B cell (primary cell): ENCODE data around the gene LPGAT1. TPM values are rescaled to one million over a fixed set of nuclear protein-coding genes. Genes with fewer than 3 reads are reported as not detected.

Source experiments
- ATAC-seq: fragments of 200-7000 bp; cut with Tn5 transposase; one replicate; pipeline ENCODE4 v1.10.0; 2021; ENCODE audit warnings: low read depth, mild to moderate bottlenecking, moderate number of reproducible peaks, moderate library complexity
- CTCF ChIA-PET: fragments of 350-600 bp; sonication (Branson Sonifier 250); formaldehyde crosslinking; loops from one replicate; lab custom pipeline; 2021; ENCODE audit warnings: antibody characterized with exemption, inconsistent platforms; lab: Charles Lee
- POLR2A ChIA-PET: fragments of 350-600 bp; sonication (Branson Sonifier 250); formaldehyde crosslinking; loops from one replicate; lab custom pipeline; 2021; ENCODE audit warnings: antibody characterized with exemption; lab: Charles Lee
- DNase-seq: peaks from one replicate; pipeline ENCODE4 v3.0.0; 2013
- H2AFZ ChIP-seq: 2 replicates; pipeline ENCODE4 v1.6.1; 2012; ENCODE audit warnings: mild to moderate bottlenecking, low read depth, low read length; ENCODE audit not compliant: insufficient read depth, poor library complexity, severe bottlenecking
- H3K27ac ChIP-seq, 2 donors: 1 replicate in 1 of 2; 2 replicates in 1 of 2; pipeline ENCODE4 v1.5.1; 2012 to 2013; ENCODE audit warnings: low read length in 2 of 2, mild to moderate bottlenecking in 2 of 2, moderate library complexity in 1 of 2
- H3K27me3 ChIP-seq, 4 experiments: fragments of 200-600 bp in 1 of 4; sonication (generic) in 1 of 4; replicated peaks in 1 of 4; 1 replicate in 2 of 4; 2 replicates in 2 of 4; pipeline versions ENCODE4 v1.6.1 to v1.7.0; 2013 to 2016; ENCODE audit warnings: low read length in 3 of 4, mild to moderate bottlenecking in 2 of 4, mixed read lengths in 1 of 4, moderate library complexity in 1 of 4; ENCODE audit not compliant: insufficient read depth in 4 of 4, control insufficient read depth in 3 of 4; ENCODE audit errors: control extremely low read depth in 1 of 4
- H3K36me3 ChIP-seq, 2 experiments: replicated peaks in 1 of 2; 1 replicate in 1 of 2; 2 replicates in 1 of 2; pipeline versions ENCODE4 v1.6.1 to v1.7.1; 2013; ENCODE audit warnings: low read length in 1 of 2; ENCODE audit not compliant: insufficient read depth in 2 of 2, control insufficient read depth in 1 of 2; ENCODE audit errors: control extremely low read depth in 1 of 2, extremely low read depth in 1 of 2
- H3K4me1 ChIP-seq, 2 donors: fragments of 200-600 bp in 1 of 2; sonication (generic) in 1 of 2; 1 replicate in 1 of 2; 2 replicates in 1 of 2; pipeline versions ENCODE4 v1.5.1 to v1.6.1; 2013 to 2017; ENCODE audit warnings: low read length in 2 of 2; ENCODE audit not compliant: control insufficient read depth in 2 of 2, insufficient read depth in 2 of 2
- H3K4me2 ChIP-seq: replicated peaks from 2 replicates; pipeline ENCODE3; 2012; ENCODE audit warnings: mild to moderate bottlenecking, low read depth, low read length; ENCODE audit not compliant: poor library complexity, severe bottlenecking
- H3K4me3 ChIP-seq, 5 experiments: fragments of 200-600 bp in 1 of 5; sonication (generic) in 1 of 5; 1 replicate in 3 of 5; 2 replicates in 2 of 5; pipeline versions ENCODE4 v1.5.1 to v1.7.0; 2011 to 2016; ENCODE audit warnings: low read length in 4 of 5, mild to moderate bottlenecking in 4 of 5, low read depth in 2 of 5, control low read depth in 1 of 5, moderate library complexity in 1 of 5; ENCODE audit not compliant: insufficient read depth in 1 of 5; ENCODE audit errors: control extremely low read depth in 1 of 5, extremely low read depth in 1 of 5
- H3K79me2 ChIP-seq: fragments of 200-600 bp; sonication (generic); one replicate; pipeline ENCODE4 v1.6.0; 2016; ENCODE audit warnings: low read length; ENCODE audit not compliant: control insufficient read depth, insufficient read depth
- H3K9ac ChIP-seq: fragments of 200-600 bp; sonication (generic); 2 replicates; pipeline ENCODE4 v1.6.1; 2017; ENCODE audit warnings: mild to moderate bottlenecking, low read length, moderate library complexity
- H3K9me3 ChIP-seq, 3 donors: one replicate each; pipeline versions ENCODE4 v1.6.1 to v1.7.1; 2013; ENCODE audit warnings: low read length in 2 of 3; ENCODE audit not compliant: control insufficient read depth in 2 of 3, insufficient read depth in 1 of 3; ENCODE audit errors: control extremely low read depth in 1 of 3
- H4K20me1 ChIP-seq: 2 replicates; pipeline ENCODE4 v1.6.0; 2012; ENCODE audit warnings: mild to moderate bottlenecking, low read length; ENCODE audit not compliant: insufficient read depth, control insufficient read depth, poor library complexity, severe bottlenecking
- H3K27ac Mint-ChIP-seq: one replicate; pipeline ENCODE4 v1.8.0; 2021; ENCODE audit warnings: mixed read lengths
- H3K27me3 Mint-ChIP-seq: one replicate; pipeline ENCODE4 v1.8.0; 2021; ENCODE audit warnings: mixed read lengths
- H3K4me1 Mint-ChIP-seq: one replicate; pipeline ENCODE4 v1.8.0; 2021; ENCODE audit warnings: mixed read lengths
- H3K4me3 Mint-ChIP-seq: one replicate; pipeline ENCODE4 v1.8.0; 2021; ENCODE audit warnings: mixed read lengths
- H3K9me3 Mint-ChIP-seq: one replicate; pipeline ENCODE4 v1.8.0; 2022; ENCODE audit warnings: mixed read lengths; ENCODE audit not compliant: insufficient read depth
- CTCF ChIP-seq: fragments of 200-600 bp; IDR thresholded peaks from one replicate; pipeline ENCODE4 v1.8.0; 2022; ENCODE audit warnings: antibody characterized with exemption, mild to moderate bottlenecking
- EZH2 ChIP-seq: IDR thresholded peaks from 2 replicates; pipeline ENCODE4 v1.6.1; 2012; ENCODE audit warnings: borderline replicate concordance, low read depth, mild to moderate bottlenecking, moderate library complexity, low read length; ENCODE audit not compliant: insufficient read depth, poor library complexity, severe bottlenecking
- WGBS: methylation state at CpG from one replicate; pipeline ENCODE4 v1.1.5; 2013; ENCODE audit warnings: missing lambda C conversion rate; ENCODE audit not compliant: insufficient coverage; 5-methylcytosine and 5-hydroxymethylcytosine counted together
- intact Hi-C: fragments of 100-400 bp; cut with micrococcal nuclease; formaldehyde crosslinking; loops from one replicate; pipeline ENCODE4 v1.10.0; 2022
- polyA plus RNA-seq: library from polyadenylated mRNA; depleted of rRNA; stranded (reverse); fragments of >200 nt; gene quantifications from 2 replicates; pipeline ENCODE4 v1.2.3, GENCODE V29; 2012
- total RNA-seq, 2 donors: library from RNA; stranded (reverse); fragments of 120-200 nt in 1 of 2; gene quantifications; 1 replicate in 1 of 2; 2 replicates in 1 of 2; pipeline versions ENCODE4 v1.2.3 to v1.2.4, GENCODE V29; 2013 to 2022

LPGAT1 gene
- total and polyA plus RNA-seq, 2 donors (not counting 1 experiment from before 2014, with no cell fraction given): 9.3 to 63.8 TPM

GRCh38 chr1:211775170-211775569, 55.4 kb downstream of the LPGAT1 start:
- no peaks in the 10 kb centered on the region for H3K4me1 Mint-ChIP-seq

GRCh38 chr1:211764701-211765100, 65.9 kb downstream of the LPGAT1 start:
- Histone ChIP-seq H3K4me1 (no peaks in the 10 kb centered on the region), H3K36me3 (peaks cover 4 to 24% of the 10 kb centered on the region in 2 experiments), H3K9me3 (no peaks in the 10 kb centered on the region), H3K79me2 (no peaks in the 10 kb centered on the region), H3K4me2 (no peak overlapping the region), H3K27ac (no peak overlapping the region), H3K4me3 (no peak overlapping the region), H4K20me1 (no peaks in the 10 kb centered on the region), H2AFZ (no peak overlapping the region), H3K9ac (no peak overlapping the region), H3K27me3 (no peaks in the 10 kb centered on the region)
- intact Hi-C loops: no loop called here
- WGBS: no CpG with 5 or more reads among the region's 1 CpG
- ATAC-seq (no peak), DNase-seq (no peak)
- POLR2A ChIA-PET: no interaction called here
- no peaks in the 10 kb centered on the region for H3K9me3 Mint-ChIP-seq
- no peak overlapping the region for H3K27ac Mint-ChIP-seq
- H3K4me1 Mint-ChIP-seq: no peaks in the 10 kb centered on the region
- no peak overlapping the region for H3K4me3 Mint-ChIP-seq
- no peaks in the 10 kb centered on the region for H3K27me3 Mint-ChIP-seq
- CTCF ChIA-PET: no interaction called here
- TF ChIP-seq EZH2: no peak
- no peak for TF ChIP-seq CTCF

More at GRCh38 chr1:211775170-211775569, 55.4 kb downstream of the LPGAT1 start:
- Histone ChIP-seq H2AFZ (no peak overlapping the region), H3K4me1 (no peaks in the 10 kb centered on the region), H3K4me3 (no peak overlapping the region), H3K27ac (no peak overlapping the region), H3K36me3 (peaks cover 10 to 44% of the 10 kb centered on the region in 2 experiments), H3K79me2 (no peaks in the 10 kb centered on the region), H4K20me1 (no peaks in the 10 kb centered on the region), H3K27me3 (no peaks in the 10 kb centered on the region), H3K4me2 (no peak overlapping the region), H3K9me3 (no peaks in the 10 kb centered on the region), H3K9ac (no peak overlapping the region)
- no peaks in the 10 kb centered on the region for H3K27me3 Mint-ChIP-seq
- no peak for ATAC-seq
- TF ChIP-seq CTCF: no peak
- no peak for TF ChIP-seq EZH2
- CTCF ChIA-PET: no interaction called here
- H3K4me3 Mint-ChIP-seq: no peak overlapping the region
- H3K9me3 Mint-ChIP-seq: no peaks in the 10 kb centered on the region
- POLR2A ChIA-PET: no interaction called here
- WGBS: 100% methylated on average over 1 of the region's 4 CpGs
- no peak for DNase-seq
- H3K27ac Mint-ChIP-seq: no peak overlapping the region
- intact Hi-C loops: no loop called here
